Brain pericyte (primary cell): ENCODE data around the gene CAPN1.
"Not testable (repeated sequence)": the region's sequence is repeated elsewhere in the genome, so short reads cannot be mapped to it uniquely, and the experiment has no call there.

Experiments
- DNase-seq: peaks from one replicate; pipeline ENCODE4 v3.0.0-alpha.2; 2012; ENCODE audit warnings: low read depth, low spot score

The CAPN1 gene

GRCh38 chr11:65159012-65159411, 22.7 kb upstream of the CAPN1 start:
- DNase-seq: no peak

GRCh38 chr11:65160643-65161042, 21.1 kb upstream of the CAPN1 start:
- DNase-seq: no peak

DNA sequence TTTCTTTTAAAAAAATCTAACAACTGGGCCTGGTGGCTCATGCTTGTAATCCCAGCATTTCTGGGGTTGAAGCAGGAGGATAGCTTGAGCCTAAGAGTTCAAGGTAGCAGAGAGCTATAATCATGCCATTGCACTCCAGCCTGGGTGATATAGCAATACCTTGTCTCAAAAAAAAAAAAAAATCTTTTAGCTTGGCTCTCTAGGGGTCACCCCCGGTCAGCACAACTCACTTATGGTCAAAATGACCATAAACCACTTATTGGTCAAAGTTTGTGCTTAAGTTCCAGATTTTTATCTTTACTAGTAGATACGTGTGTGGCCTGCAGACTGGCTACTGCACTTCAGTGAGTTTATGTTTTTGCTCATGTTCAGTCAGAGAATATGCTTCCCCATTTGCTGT, 18.0 kb upstream of the CAPN1 start:
- DNase-seq: no peak

GRCh38 chr11:65165410-65166317, 16.1 kb upstream of the CAPN1 start:
- no peak for DNase-seq

DNA sequence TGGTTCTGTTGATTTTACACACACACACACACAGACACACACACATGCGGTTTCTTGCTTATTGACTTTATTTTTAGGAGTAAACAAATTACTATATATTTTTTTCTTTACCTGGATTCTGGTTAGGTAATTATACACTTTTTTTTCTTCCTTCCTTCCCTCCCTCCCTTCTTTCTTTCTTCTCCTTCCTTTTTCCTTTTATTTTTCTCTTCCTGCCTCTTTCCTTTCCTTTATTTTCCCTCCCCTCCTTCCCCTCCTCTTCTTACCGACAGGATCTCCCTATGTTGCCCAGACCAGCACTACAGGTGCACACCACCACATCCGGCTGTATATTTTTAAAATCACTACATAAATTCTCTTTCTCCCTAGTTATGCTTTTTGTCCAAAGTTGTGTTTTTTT, 14.8 kb upstream of the CAPN1 start:
- DNase-seq: no peak

GRCh38 chr11:65167656-65168055, 14.1 kb upstream of the CAPN1 start:
- no peak for DNase-seq

DNA sequence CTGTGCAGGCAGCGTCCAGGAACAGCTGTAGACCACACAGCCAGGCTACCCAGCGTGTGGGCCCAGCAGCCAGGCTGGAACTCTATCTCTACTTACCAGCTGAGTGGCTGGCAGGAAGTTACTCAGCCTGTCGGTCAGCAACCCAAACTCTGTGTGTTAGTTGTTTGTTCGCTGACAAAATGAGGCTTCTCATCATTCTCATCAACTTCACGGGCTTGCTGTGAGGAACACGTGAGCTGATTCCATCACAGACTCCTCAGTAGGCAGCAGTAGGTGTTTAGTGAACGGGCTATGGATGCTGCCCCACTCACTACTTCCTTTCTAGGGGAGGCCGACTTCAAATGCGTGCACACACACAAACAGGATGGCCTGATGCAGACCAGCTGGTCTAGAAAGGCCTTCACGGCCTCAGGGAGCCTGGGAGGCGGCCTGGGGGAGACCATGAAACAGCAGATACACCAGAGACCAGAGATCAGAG, 12.5 kb upstream of the CAPN1 start:
- peak; percentile 39 for DNase-seq

GRCh38 chr11:65170058-65170534, 11.6 kb upstream of the CAPN1 start, which contains the start of gene SPDYC:
TSS of gene SPDYC (plus strand) at chr11:65170233. CDS start at chr11:65171358, 1,125 bp downstream.
- DNase-seq: no peak

DNA sequence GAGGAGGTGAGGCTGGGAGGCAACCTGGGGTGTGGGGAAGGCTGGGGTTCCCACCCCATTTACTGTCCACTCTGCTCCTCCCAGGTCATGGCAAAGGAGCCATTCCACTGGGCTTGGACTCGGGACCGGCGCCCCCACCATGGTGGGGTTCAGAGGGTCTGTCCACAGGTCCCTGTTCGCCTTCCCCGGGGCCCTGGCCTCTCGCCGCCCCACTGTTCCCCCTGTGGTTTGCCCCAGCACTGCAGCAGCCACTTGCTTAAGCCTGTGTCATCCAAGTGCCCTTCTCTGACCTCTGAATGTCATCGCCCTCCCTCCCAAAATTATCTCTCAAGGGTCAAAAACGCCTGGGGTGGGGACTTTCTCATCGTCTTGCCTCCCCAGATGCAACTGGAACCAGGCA, 9.1 kb upstream of the CAPN1 start:
- DNase-seq: no peak

GRCh38 chr11:65174571-65175010, 7.1 kb upstream of the CAPN1 start:
- DNase-seq: not testable (repeated sequence)

GRCh38 chr11:65180877-65181568, 705 bp upstream of the CAPN1 start:
- no peak for DNase-seq

DNA sequence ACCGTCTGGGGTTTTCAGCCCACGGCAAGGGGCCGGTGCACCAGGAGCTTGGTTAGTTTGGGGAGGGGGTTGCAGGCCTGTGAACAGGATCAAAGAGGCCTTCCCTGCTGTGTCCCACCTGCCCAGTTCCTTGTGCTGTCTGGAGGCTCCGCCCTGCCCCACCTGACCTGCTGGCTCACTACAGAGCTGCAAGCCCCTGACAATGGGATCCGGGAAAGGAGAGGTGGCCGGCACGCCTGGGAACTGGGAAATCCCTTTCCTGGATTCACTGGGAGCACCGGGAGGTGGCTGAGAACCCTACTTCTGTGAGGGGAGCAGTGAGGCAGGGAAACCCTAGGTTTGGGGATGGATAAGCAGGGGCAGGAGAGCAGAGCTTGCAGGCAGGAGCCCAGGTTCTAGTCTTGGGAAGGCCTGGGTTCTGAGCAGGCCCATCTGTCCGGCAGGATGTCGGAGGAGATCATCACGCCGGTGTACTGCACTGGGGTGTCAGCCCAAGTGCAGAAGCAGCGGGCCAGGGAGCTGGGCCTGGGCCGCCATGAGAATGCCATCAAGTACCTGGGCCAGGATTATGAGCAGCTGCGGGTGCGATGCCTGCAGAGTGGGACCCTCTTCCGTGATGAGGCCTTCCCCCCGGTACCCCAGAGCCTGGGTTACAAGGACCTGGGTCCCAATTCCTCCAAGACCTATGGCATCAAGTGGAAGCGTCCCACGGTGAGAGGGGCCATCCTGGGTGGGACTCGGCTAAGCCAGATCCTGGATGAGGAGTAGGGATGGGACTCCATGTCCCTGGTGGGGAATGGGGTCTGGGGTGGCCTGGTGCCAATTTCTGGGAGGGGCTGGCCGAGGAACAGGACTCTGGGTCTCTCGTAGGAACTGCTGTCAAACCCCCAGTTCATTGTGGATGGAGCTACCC, 786 bp downstream of the CAPN1 start:
- DNase-seq: no peak

DNA sequence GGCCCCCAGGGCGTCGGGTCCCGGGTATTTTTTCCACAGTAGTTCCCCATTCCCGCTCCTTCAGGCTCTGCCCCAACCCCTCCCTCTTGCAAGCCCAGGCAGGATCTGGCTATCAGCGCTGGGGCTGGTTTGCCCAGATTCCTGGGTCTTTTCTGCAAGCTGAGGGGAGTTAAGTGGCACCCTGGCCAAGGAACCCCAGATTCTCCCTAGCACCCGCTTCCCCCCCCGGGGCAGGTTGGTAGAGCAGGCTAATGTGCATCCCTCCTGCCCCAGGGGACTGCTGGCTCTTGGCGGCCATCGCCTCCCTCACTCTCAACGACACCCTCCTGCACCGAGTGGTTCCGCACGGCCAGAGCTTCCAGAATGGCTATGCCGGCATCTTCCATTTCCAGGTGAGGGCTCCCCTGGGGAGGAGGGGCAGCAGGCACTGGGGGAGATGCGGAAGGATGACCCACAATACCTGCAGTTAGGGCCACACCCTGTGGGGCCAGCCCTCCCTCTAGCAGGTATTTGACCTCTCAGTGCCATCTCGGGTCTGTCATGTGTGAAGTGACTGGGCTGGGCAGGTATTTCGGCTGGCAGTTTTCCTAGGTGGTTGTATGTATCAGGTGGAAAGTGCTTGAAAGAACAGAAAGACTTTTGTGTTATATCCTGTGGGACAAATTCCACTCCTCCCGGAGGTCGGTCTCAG, 1.6 kb downstream of the CAPN1 start:
- no peak for DNase-seq

GRCh38 chr11:65184146-65184545, 2.4 kb downstream of the CAPN1 start:
- DNase-seq: no peak

DNA sequence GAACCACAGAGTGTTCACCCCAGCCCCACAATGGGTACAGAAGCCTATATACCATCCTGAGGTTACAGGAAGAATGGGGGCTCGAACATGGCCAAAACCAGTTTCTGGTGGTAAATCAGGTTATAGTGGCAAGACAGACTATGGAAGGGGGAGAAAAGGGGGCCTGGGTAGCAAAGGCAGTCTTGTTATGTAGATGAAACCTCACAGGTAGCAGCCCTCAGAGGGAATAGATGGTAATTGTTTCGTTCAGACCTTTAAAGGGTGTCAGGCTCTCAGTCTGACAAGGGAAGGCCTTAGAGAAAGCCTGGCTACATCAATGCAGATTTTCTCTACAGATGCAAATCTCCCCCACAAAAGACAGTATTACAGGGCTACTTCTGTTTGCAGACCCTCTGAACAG, 3.4 kb downstream of the CAPN1 start:
- no peak for DNase-seq

- no peak for DNase-seq
Measured at GRCh38 chr11:65185869-65186341, 4.2 kb downstream of the CAPN1 start.

DNA sequence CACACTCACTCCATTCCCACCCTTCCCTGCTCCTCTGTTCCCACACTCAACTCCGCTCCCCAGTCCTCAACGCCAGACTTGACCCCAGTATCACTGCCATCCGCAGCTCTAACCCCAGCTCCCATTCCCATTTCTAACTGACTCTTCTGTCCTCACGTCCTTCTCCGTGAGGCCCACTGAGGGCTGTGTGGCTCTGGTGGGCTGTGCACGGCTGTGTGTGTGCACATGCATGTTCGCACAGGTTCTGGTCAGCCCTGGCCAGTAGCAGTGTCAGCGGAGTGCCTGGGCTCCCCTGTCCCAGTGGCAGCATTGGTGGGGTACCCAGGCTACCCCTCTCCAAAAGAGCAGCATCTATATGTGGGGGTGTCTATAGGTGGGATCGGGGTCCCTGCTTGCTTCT, 5.0 kb downstream of the CAPN1 start:
- no peak for DNase-seq

- DNase-seq: no peak
Measured at GRCh38 chr11:65187146-65187675, 5.5 kb downstream of the CAPN1 start.

DNA sequence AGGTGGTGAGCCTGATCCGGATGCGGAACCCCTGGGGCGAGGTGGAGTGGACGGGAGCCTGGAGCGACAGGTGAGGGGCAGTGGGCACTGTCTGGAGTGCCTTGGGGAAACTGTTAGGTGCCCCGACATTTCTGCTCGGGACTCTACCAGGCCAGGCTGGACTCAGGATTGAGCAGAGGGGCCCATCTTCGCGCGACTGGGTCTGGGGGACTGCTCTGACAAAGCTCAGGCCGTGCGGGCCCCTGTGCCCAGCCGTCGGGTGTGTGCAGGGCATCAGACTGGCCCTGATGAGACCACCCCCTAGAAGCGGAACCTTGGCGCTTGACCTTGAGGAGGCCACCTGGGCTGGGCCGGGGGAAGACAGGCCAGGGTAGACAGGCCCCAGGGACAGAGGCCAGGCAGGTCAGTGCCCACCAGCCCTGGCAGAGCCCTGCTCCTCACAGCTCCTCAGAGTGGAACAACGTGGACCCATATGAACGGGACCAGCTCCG, 6.3 kb downstream of the CAPN1 start:
- DNase-seq: no peak

DNA sequence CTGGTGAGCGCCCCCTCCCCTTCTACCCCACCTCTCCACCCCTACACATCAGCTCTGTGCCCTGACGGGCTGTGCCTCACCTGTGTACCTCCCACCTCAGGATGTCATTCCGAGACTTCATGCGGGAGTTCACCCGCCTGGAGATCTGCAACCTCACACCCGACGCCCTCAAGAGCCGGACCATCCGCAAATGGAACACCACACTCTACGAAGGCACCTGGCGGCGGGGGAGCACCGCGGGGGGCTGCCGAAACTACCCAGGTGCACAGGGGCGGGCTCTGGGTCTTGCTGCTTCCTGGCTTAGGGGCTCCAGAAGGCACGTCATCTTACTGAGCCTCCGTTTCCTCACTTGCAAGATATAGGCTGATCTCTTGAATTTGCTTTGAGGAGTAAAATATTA, 6.8 kb downstream of the CAPN1 start:
- DNase-seq: no peak
